CD14-positive monocyte (primary cell): ENCODE data around the gene PDGFA. TPM values are rescaled to one million over a fixed set of nuclear protein-coding genes. Genes with fewer than 3 reads are reported as not detected.

ENCODE experiments used
- DNase-seq, 3 donors: peaks; one replicate each; pipeline ENCODE4 v3.0.0-alpha.2; 2011 to 2022
- H2AFZ ChIP-seq: 2 replicates; pipeline ENCODE4 v1.6.0; 2012; ENCODE audit warnings: mild to moderate bottlenecking, low read depth, low read length, inconsistent platforms; ENCODE audit not compliant: insufficient read depth, poor library complexity, severe bottlenecking
- H3K27ac ChIP-seq, 2 donors: 1 replicate in 1 of 2; 2 replicates in 1 of 2; pipeline ENCODE4 v1.5.1; 2012 to 2013; ENCODE audit warnings: low read length in 2 of 2, control low read depth in 1 of 2, inconsistent platforms in 1 of 2, low read depth in 1 of 2, mild to moderate bottlenecking in 1 of 2
- H3K27me3 ChIP-seq, 2 donors: one replicate each; pipeline versions ENCODE4 v1.6.0 to v1.6.1; 2011 to 2013; ENCODE audit warnings: low read length in 2 of 2; ENCODE audit not compliant: control insufficient read depth in 2 of 2, insufficient read depth in 2 of 2
- H3K36me3 ChIP-seq, 2 donors: replicated peaks in 1 of 2; 1 replicate in 1 of 2; 2 replicates in 1 of 2; pipeline versions ENCODE4 v1.5.1 to v1.6.1; 2012 to 2013; ENCODE audit warnings: low read length in 2 of 2, control low read depth in 1 of 2, inconsistent platforms in 1 of 2, mild to moderate bottlenecking in 1 of 2; ENCODE audit not compliant: insufficient read depth in 2 of 2, control insufficient read depth in 1 of 2
- H3K4me1 ChIP-seq, 2 donors: 1 replicate in 1 of 2; 2 replicates in 1 of 2; pipeline versions ENCODE4 v1.5.1 to v1.6.1; 2012 to 2013; ENCODE audit warnings: low read length in 2 of 2, control low read depth in 1 of 2, inconsistent platforms in 1 of 2, mild to moderate bottlenecking in 1 of 2, moderate library complexity in 1 of 2; ENCODE audit not compliant: insufficient read depth in 2 of 2, control insufficient read depth in 1 of 2
- H3K4me2 ChIP-seq: replicated peaks from 2 replicates; pipeline ENCODE3; 2012; ENCODE audit warnings: low read length, moderate library complexity, mild to moderate bottlenecking; ENCODE audit not compliant: poor library complexity, severe bottlenecking; ENCODE audit errors: extremely low read depth
- H3K4me3 ChIP-seq, 3 experiments: fragments of 200-600 bp in 1 of 3; sonication (generic) in 1 of 3; replicated peaks in 1 of 3; 1 replicate in 2 of 3; 2 replicates in 1 of 3; pipeline ENCODE4 v1.5.1; 2011 to 2013; ENCODE audit warnings: low read length in 3 of 3, mild to moderate bottlenecking in 3 of 3, control low read depth in 2 of 3, low read depth in 2 of 3, inconsistent platforms in 1 of 3, moderate library complexity in 1 of 3
- H3K79me2 ChIP-seq: 2 replicates; pipeline ENCODE4 v1.6.0; 2012; ENCODE audit warnings: mild to moderate bottlenecking, control low read depth, inconsistent platforms, low read length, moderate library complexity; ENCODE audit not compliant: insufficient read depth
- H3K9ac ChIP-seq: 2 replicates; pipeline ENCODE4 v1.6.0; 2017; ENCODE audit warnings: low read length, mild to moderate bottlenecking; ENCODE audit not compliant: insufficient read depth, poor library complexity, severe bottlenecking
- H3K9me3 ChIP-seq, 2 donors: replicated peaks in 1 of 2; 1 replicate in 1 of 2; 2 replicates in 1 of 2; pipeline versions ENCODE4 v1.5.1 to v1.6.1; 2012 to 2013; ENCODE audit warnings: low read length in 2 of 2, control low read depth in 1 of 2; ENCODE audit not compliant: control insufficient read depth in 1 of 2, insufficient read depth in 1 of 2
- H4K20me1 ChIP-seq: 2 replicates; pipeline ENCODE4 v1.6.0; 2012; ENCODE audit warnings: mild to moderate bottlenecking, low read length, control low read depth, moderate library complexity; ENCODE audit not compliant: insufficient read depth
- H3K27ac Mint-ChIP-seq, 7 donors: one replicate each; pipeline ENCODE4 v1.8.0; 2020; ENCODE audit warnings: mild to moderate bottlenecking in 7 of 7, mixed read lengths in 7 of 7, moderate library complexity in 6 of 7, inconsistent platforms in 2 of 7
- H3K27me3 Mint-ChIP-seq, 3 donors: one replicate each; pipeline ENCODE4 v1.8.0; 2021 to 2022; ENCODE audit warnings: low read depth in 3 of 3, mild to moderate bottlenecking in 3 of 3, mixed read lengths in 3 of 3, moderate library complexity in 3 of 3, inconsistent platforms in 1 of 3
- H3K36me3 Mint-ChIP-seq, 2 donors: one replicate each; pipeline ENCODE4 v1.8.0; 2020; ENCODE audit warnings: mixed read lengths in 2 of 2, inconsistent platforms in 1 of 2, mild to moderate bottlenecking in 1 of 2
- H3K4me1 Mint-ChIP-seq: one replicate; pipeline ENCODE4 v1.8.0; 2020; ENCODE audit warnings: mild to moderate bottlenecking, mixed read lengths
- H3K4me3 Mint-ChIP-seq, 2 donors: one replicate each; pipeline ENCODE4 v1.8.0; 2020; ENCODE audit warnings: mild to moderate bottlenecking in 2 of 2, mixed read lengths in 2 of 2, moderate library complexity in 1 of 2
- H3K9me3 Mint-ChIP-seq, 7 donors: one replicate each; pipeline ENCODE4 v1.8.0; 2020 to 2022; ENCODE audit warnings: mixed read lengths in 7 of 7, mild to moderate bottlenecking in 6 of 7, moderate library complexity in 6 of 7, inconsistent platforms in 2 of 7
- CTCF ChIP-seq: fragments of 200-600 bp; IDR thresholded peaks from one replicate; pipeline ENCODE4 v1.8.0; 2022; ENCODE audit warnings: antibody characterized with exemption, mild to moderate bottlenecking
- WGBS: methylation state at CpG from one replicate; pipeline ENCODE4 v1.1.5; 2013; ENCODE audit warnings: missing lambda C conversion rate; ENCODE audit not compliant: insufficient coverage; 5-methylcytosine and 5-hydroxymethylcytosine counted together
- intact Hi-C, 2 donors: fragments of 100-400 bp; cut with micrococcal nuclease; formaldehyde crosslinking; loops; one replicate each; pipeline versions ENCODE4 v1.15.0 to v1.15.1; 2023
- polyA plus RNA-seq, 3 donors: library from polyadenylated mRNA; depleted of rRNA in 1 of 3; unstranded in 2 of 3; stranded (reverse) in 1 of 3; fragments of 300-500 nt in 2 of 3; fragments of >200 nt in 1 of 3; fragmentation: Illumina TruSeq in 2 of 3; gene quantifications; 1 replicate in 2 of 3; 2 replicates in 1 of 3; pipeline ENCODE4 v1.2.3, GENCODE V29; 2012 to 2021

Gene PDGFA
- polyA plus RNA-seq, 3 donors = 0.29 TPM; not detected in 2

- H3K27ac Mint-ChIP-seq = peak overlapping the region in 6 of 7 donors; percentile 96 to 100 (median 98)
- WGBS = 95% methylated on average over 6 of the region's 9 CpGs
- peaks cover 18% of the 10 kb centered on the region for H3K4me1 Mint-ChIP-seq
- intact Hi-C loops = no loop called here
- Histone ChIP-seq H3K27ac (no peak overlapping the region), H3K9ac (no peak overlapping the region), H4K20me1 (no peaks in the 10 kb centered on the region), H3K4me2 (no peak overlapping the region), H3K27me3 (no peaks in the 10 kb centered on the region), H3K4me1 (peaks cover 15% of the 10 kb centered on the region in 2 donors), H2AFZ (no peak overlapping the region), H3K79me2 (no peaks in the 10 kb centered on the region), H3K4me3 (no peak overlapping the region), H3K36me3 (no peaks in the 10 kb centered on the region), H3K9me3 (peaks cover 17 to 31% of the 10 kb centered on the region in 2 donors)
- no peak for TF ChIP-seq CTCF
- peaks cover 6 to 14% of the 10 kb centered on the region in 2 donors for H3K36me3 Mint-ChIP-seq
- H3K27me3 Mint-ChIP-seq = peaks cover 2 to 18% (median 8%) of the 10 kb centered on the region in 3 donors
- peaks cover 24 to 35% (median 25%) of the 10 kb centered on the region in 7 donors for H3K9me3 Mint-ChIP-seq
- no peak overlapping the region for H3K4me3 Mint-ChIP-seq
- no peak for DNase-seq
These were observed 53.0 kb downstream of the PDGFA start for GRCh38 chr7:466465-467191.

GRCh38 chr7:465710-466400 lies 53.8 kb downstream of the PDGFA start:
- peaks cover 15% of the 10 kb centered on the region in 2 donors for H3K4me1 ChIP-seq
- Mint-ChIP-seq H3K27me3 (peaks cover 2 to 21% (median 10%) of the 10 kb centered on the region in 3 donors), H3K4me3 (no peak overlapping the region), H3K36me3 (peaks cover 6 to 14% of the 10 kb centered on the region in 2 donors), H3K27ac (peak overlapping the region in 1 of 7 donors; percentile 26), H3K4me1 (peaks cover 18% of the 10 kb centered on the region), H3K9me3 (peaks cover 23 to 34% (median 25%) of the 10 kb centered on the region in 7 donors)
- no peak for TF ChIP-seq CTCF
- H2AFZ ChIP-seq = no peak overlapping the region
- no peaks in the 10 kb centered on the region for H3K27me3 ChIP-seq
- no peaks in the 10 kb centered on the region for H3K79me2 ChIP-seq
- H3K9me3 ChIP-seq = peaks cover 17 to 31% of the 10 kb centered on the region in 2 donors
- no peak overlapping the region for H3K4me3 ChIP-seq
- no peaks in the 10 kb centered on the region for H4K20me1 ChIP-seq
- H3K9ac ChIP-seq = no peak overlapping the region
- H3K36me3 ChIP-seq = no peaks in the 10 kb centered on the region
- H3K27ac ChIP-seq = no peak overlapping the region
- no peak overlapping the region for H3K4me2 ChIP-seq
- DNase-seq = no peak
- over 99% methylated on average over 9 of the region's 17 CpGs for WGBS
- intact Hi-C loops = no loop called here
